Stomach (tissue), 4 donors: ENCODE measurements around the gene MARCHF2.

Experiments
- CTCF ChIP-seq, 7 experiments: fragments of 450-650 bp in 4 of 7; fragments of 200-600 bp in 3 of 7; sonication (generic) in 3 of 7; IDR thresholded peaks; one replicate each; pipeline ENCODE4 v1.5.1; 2016 to 2019; ENCODE audit warnings: antibody characterized with exemption in 7 of 7, control low read depth in 2 of 7, mild to moderate bottlenecking in 1 of 7
- POLR2A ChIP-seq, 4 donors: fragments of 450-650 bp; IDR thresholded peaks; one replicate each; pipeline ENCODE4 v1.6.1; 2016; ENCODE audit warnings: antibody characterized with exemption in 4 of 4, control low read depth in 2 of 4, mild to moderate bottlenecking in 1 of 4, moderate library complexity in 1 of 4

- TF ChIP-seq CTCF (IDR thresholded peaks at IDR 0.05), result no peak
- TF ChIP-seq POLR2A (IDR thresholded peaks at IDR 0.05), result no peak
Measured at GRCh38 chr19:8478598-8478997, 65.5 kb downstream of the MARCHF2 start.
